Prostate gland (tissue), 2 donors: ENCODE results near the gene BRD1.

ENCODE experiments used
- CTCF ChIP-seq, 4 experiments: fragments of 200-600 bp in 2 of 4; fragments of 450-650 bp in 2 of 4; sonication (generic) in 2 of 4; IDR thresholded peaks; 1 replicate in 3 of 4; 2 replicates in 1 of 4; pipeline ENCODE4 v1.5.1; 2016 to 2019; ENCODE audit warnings: antibody characterized with exemption in 4 of 4, mild to moderate bottlenecking in 2 of 4, moderate library complexity in 2 of 4
- POLR2A ChIP-seq: fragments of 450-650 bp; IDR thresholded peaks from one replicate; pipeline ENCODE4 v1.6.1; 2016; ENCODE audit warnings: antibody characterized with exemption, mild to moderate bottlenecking

- TF ChIP-seq CTCF (IDR thresholded peaks at IDR 0.05) (no peak), POLR2A (no peak)
Measured at GRCh38 chr22:49811020-49811791, 16.5 kb downstream of the BRD1 start.
